Measurements from ENCODE around the gene TMEM178B.

TMEM178B gene

GRCh38 chr7:141263983-141264382, 190.1 kb downstream of the TMEM178B start:
- POLR2A ChIA-PET (ENCODE audit: low non-redundant PET) = no interaction called here
- TF ChIP-seq CTCF (conservative IDR thresholded peaks at IDR 0.05; ENCODE audit: low read depth) = no peak
- DNase-seq (ENCODE audit: low spot score) = no peak
- CTCF ChIA-PET = no interaction called here
- H3K27ac ChIP-seq = no peak overlapping the region

- ChIA-PET POLR2A (ENCODE audit: low non-redundant PET) (no interaction called here), CTCF (no interaction called here)
- no peak for DNase-seq (ENCODE audit: low spot score)
- no peak for TF ChIP-seq CTCF (conservative IDR thresholded peaks at IDR 0.05; ENCODE audit: low read depth)
- H3K27ac ChIP-seq = no peak overlapping the region
These were observed 190.6 kb downstream of the TMEM178B start for GRCh38 chr7:141264511-141264910.

GRCh38 chr7:141265668-141266067, 191.8 kb downstream of the TMEM178B start:
- no peak for TF ChIP-seq CTCF (conservative IDR thresholded peaks at IDR 0.05; ENCODE audit: low read depth)
- ChIA-PET POLR2A (ENCODE audit: low non-redundant PET) (no interaction called here), CTCF (no interaction called here)
- DNase-seq (ENCODE audit: low spot score) = no peak
- no peak overlapping the region for H3K27ac ChIP-seq

- no peak overlapping the region for H3K27ac ChIP-seq
- no peak for DNase-seq (ENCODE audit: low spot score)
- no peak for TF ChIP-seq CTCF (conservative IDR thresholded peaks at IDR 0.05; ENCODE audit: low read depth)
- ChIA-PET CTCF (no interaction called here), POLR2A (ENCODE audit: low non-redundant PET) (no interaction called here)
These were observed 194.8 kb downstream of the TMEM178B start for GRCh38 chr7:141268614-141269013.

- no peak overlapping the region for H3K27ac ChIP-seq
- DNase-seq (ENCODE audit: low spot score) = no peak
- no peak for TF ChIP-seq CTCF (conservative IDR thresholded peaks at IDR 0.05; ENCODE audit: low read depth)
- ChIA-PET CTCF (interaction anchor here (0.6 kb wide), 1 partner anchor 269 kb away, joined by 3 read pairs; no protein-coding TSS in a partner anchor), POLR2A (ENCODE audit: low non-redundant PET) (no interaction called here)
These were observed 197.6 kb downstream of the TMEM178B start for GRCh38 chr7:141271451-141271850.

- H3K27ac ChIP-seq = no peak overlapping the region
- DNase-seq (ENCODE audit: low spot score) = no peak
- TF ChIP-seq CTCF (conservative IDR thresholded peaks at IDR 0.05; ENCODE audit: low read depth) = no peak
- ChIA-PET POLR2A (ENCODE audit: low non-redundant PET) (no interaction called here), CTCF (no interaction called here)
These were observed 198.6 kb downstream of the TMEM178B start for GRCh38 chr7:141272417-141272816.

- CTCF ChIA-PET = interaction anchor here (1.3 kb wide), 1 partner anchor 258 kb away, joined by 3 read pairs; no protein-coding TSS in a partner anchor
- no peak for TF ChIP-seq CTCF (conservative IDR thresholded peaks at IDR 0.05; ENCODE audit: low read depth)
- POLR2A ChIA-PET (ENCODE audit: low non-redundant PET) = no interaction called here
These were observed 201.5 kb downstream of the TMEM178B start for GRCh38 chr7:141275350-141275749.

More at GRCh38 chr7:141275350-141275749, 201.5 kb downstream of the TMEM178B start:
- DNase-seq (ENCODE audit: low spot score) = no peak
- no peak overlapping the region for H3K27ac ChIP-seq
